Uterus (tissue), 2 donors: Measurements from ENCODE around the gene CYSTM1.

Experiments used
- POLR2A ChIP-seq, 2 donors: fragments of 450-650 bp; IDR thresholded peaks; one replicate each; pipeline ENCODE4 v1.6.1; 2016; ENCODE audit warnings: antibody characterized with exemption in 2 of 2, mild to moderate bottlenecking in 1 of 2, moderate library complexity in 1 of 2
- TF ChIP-seq, protein P1 (sequence below), 4 experiments: fragments of 200-600 bp in 2 of 4; fragments of 450-650 bp in 2 of 4; sonication (generic) in 2 of 4; IDR thresholded peaks; one replicate each; pipeline ENCODE4 v1.5.1; 2016 to 2019; ENCODE audit warnings: antibody characterized with exemption in 4 of 4, mild to moderate bottlenecking in 2 of 4, moderate library complexity in 1 of 4

DNA sequence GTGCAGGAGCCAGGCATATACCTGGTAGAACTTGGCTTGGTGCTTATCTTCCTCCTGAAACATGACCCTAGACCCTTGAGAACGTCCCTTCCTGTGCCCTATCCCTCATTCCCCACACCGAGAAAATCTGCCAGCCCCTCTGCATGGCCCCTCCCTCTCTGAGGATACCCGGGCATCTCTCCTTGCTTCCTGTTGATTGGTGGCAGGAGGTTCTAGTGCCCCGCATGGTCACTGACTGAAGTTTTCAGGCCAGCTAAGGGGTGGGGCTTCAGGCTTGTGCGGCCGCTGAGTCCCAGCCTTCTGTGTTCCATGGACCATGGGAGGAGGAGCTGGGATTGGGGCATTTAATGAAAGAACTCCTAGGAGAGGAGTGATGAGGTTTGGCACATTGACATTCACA is 26.5 kb upstream of the CYSTM1 start:
- TF ChIP-seq, protein P1, sequence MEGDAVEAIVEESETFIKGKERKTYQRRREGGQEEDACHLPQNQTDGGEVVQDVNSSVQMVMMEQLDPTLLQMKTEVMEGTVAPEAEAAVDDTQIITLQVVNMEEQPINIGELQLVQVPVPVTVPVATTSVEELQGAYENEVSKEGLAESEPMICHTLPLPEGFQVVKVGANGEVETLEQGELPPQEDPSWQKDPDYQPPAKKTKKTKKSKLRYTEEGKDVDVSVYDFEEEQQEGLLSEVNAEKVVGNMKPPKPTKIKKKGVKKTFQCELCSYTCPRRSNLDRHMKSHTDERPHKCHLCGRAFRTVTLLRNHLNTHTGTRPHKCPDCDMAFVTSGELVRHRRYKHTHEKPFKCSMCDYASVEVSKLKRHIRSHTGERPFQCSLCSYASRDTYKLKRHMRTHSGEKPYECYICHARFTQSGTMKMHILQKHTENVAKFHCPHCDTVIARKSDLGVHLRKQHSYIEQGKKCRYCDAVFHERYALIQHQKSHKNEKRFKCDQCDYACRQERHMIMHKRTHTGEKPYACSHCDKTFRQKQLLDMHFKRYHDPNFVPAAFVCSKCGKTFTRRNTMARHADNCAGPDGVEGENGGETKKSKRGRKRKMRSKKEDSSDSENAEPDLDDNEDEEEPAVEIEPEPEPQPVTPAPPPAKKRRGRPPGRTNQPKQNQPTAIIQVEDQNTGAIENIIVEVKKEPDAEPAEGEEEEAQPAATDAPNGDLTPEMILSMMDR (IDR thresholded peaks at IDR 0.05): no peak
- TF ChIP-seq POLR2A (IDR thresholded peaks at IDR 0.05): no peak
